Measurements from ENCODE around the gene TRNP1.
A peak's percentile ranks its signal among the peaks of the same experiment; 100 is the strongest.

TRNP1 gene

GRCh38 chr1:27000090-27000816 is 6.8 kb downstream of the TRNP1 start:
- FAIRE-seq (no peak), DNase-seq (ENCODE audit: extremely low spot score, insufficient read length, low read depth) (no peak)

GRCh38 chr1:27000817-27001460 is 7.4 kb downstream of the TRNP1 start:
- FAIRE-seq: no peak
- no peak for DNase-seq (ENCODE audit: extremely low spot score, insufficient read length, low read depth)

- DNase-seq (ENCODE audit: extremely low spot score, insufficient read length, low read depth): no peak
These were observed 8.3 kb downstream of the TRNP1 start for GRCh38 chr1:27001570-27002360.

GRCh38 chr1:27003745-27004470 is 10.4 kb downstream of the TRNP1 start:
- no peak for FAIRE-seq
- no peak for DNase-seq (ENCODE audit: extremely low spot score, insufficient read length, low read depth)

More at GRCh38 chr1:27001570-27002360, 8.3 kb downstream of the TRNP1 start:
- peak; percentile 80 for FAIRE-seq

GRCh38 chr1:27004471-27005165 is 11.1 kb downstream of the TRNP1 start:
- no peak for FAIRE-seq
- no peak for DNase-seq (ENCODE audit: extremely low spot score, insufficient read length, low read depth)

GRCh38 chr1:27005166-27005530 is 11.7 kb downstream of the TRNP1 start:
- FAIRE-seq (no peak), DNase-seq (ENCODE audit: extremely low spot score, insufficient read length, low read depth) (no peak)

GRCh38 chr1:27005648-27006496 is 12.4 kb downstream of the TRNP1 start:
- FAIRE-seq: no peak
- no peak for DNase-seq (ENCODE audit: extremely low spot score, insufficient read length, low read depth)

GRCh38 chr1:27006683-27007082 is 13.2 kb downstream of the TRNP1 start:
- no peak for DNase-seq (ENCODE audit: extremely low spot score, insufficient read length, low read depth)
- no peak for FAIRE-seq

GRCh38 chr1:27007909-27008582 is 14.6 kb downstream of the TRNP1 start:
- FAIRE-seq (no peak), DNase-seq (ENCODE audit: extremely low spot score, insufficient read length, low read depth) (no peak)

- FAIRE-seq: no peak
These were observed 16.2 kb downstream of the TRNP1 start for GRCh38 chr1:27009601-27010197.

GRCh38 chr1:27010226-27010994 is 16.9 kb downstream of the TRNP1 start:
- FAIRE-seq: no peak
- no peak for DNase-seq (ENCODE audit: extremely low spot score, insufficient read length, low read depth)

More at GRCh38 chr1:27009601-27010197, 16.2 kb downstream of the TRNP1 start:
- DNase-seq (ENCODE audit: extremely low spot score, insufficient read length, low read depth): no peak

GRCh38 chr1:27011058-27011764 is 17.7 kb downstream of the TRNP1 start:
- no peak for FAIRE-seq
- DNase-seq (ENCODE audit: extremely low spot score, insufficient read length, low read depth): no peak

GRCh38 chr1:27011976-27012563 is 18.6 kb downstream of the TRNP1 start:
- FAIRE-seq (no peak), DNase-seq (ENCODE audit: extremely low spot score, insufficient read length, low read depth) (no peak)

GRCh38 chr1:27015260-27015659 is 21.8 kb downstream of the TRNP1 start:
- FAIRE-seq (no peak), DNase-seq (ENCODE audit: extremely low spot score, insufficient read length, low read depth) (no peak)

GRCh38 chr1:27016376-27016775 is 22.9 kb downstream of the TRNP1 start:
- FAIRE-seq: no peak
- no peak for DNase-seq (ENCODE audit: extremely low spot score, insufficient read length, low read depth)

GRCh38 chr1:27017207-27017606 is 23.7 kb downstream of the TRNP1 start:
- FAIRE-seq (no peak), DNase-seq (ENCODE audit: extremely low spot score, insufficient read length, low read depth) (no peak)
